Lung (tissue), 12 donors: ENCODE measurements around the gene MSRB2. TPM values are rescaled to one million over a fixed set of nuclear protein-coding genes. Genes with fewer than 3 reads are reported as not detected.
"Not testable (repeated sequence)": the region's sequence is repeated elsewhere in the genome, so short reads cannot be mapped to it uniquely, and the experiment has no call there.

Experiments
- ATAC-seq: fragments of 200-7000 bp; cut with Tn5 transposase; one replicate; pipeline ENCODE4 v1.9.1; 2020; ENCODE audit warnings: moderate number of reproducible peaks; ENCODE audit not compliant: insufficient read depth, low FRiP score
- DNase-seq, 3 donors: peaks; one replicate each; pipeline ENCODE4 v3.0.0-alpha.2; 2013 to 2017
- H3K27ac ChIP-seq, 2 donors: one replicate each; pipeline ENCODE4 v1.5.1; 2013; ENCODE audit warnings: mild to moderate bottlenecking in 2 of 2, moderate library complexity in 2 of 2, control low read depth in 1 of 2, inconsistent platforms in 1 of 2, low read depth in 1 of 2, low read length in 1 of 2
- H3K27me3 ChIP-seq, 3 donors: one replicate each; pipeline ENCODE4 v1.5.1; 2013; ENCODE audit warnings: low read length in 2 of 3; ENCODE audit not compliant: control insufficient read depth in 3 of 3, insufficient read depth in 3 of 3
- H3K36me3 ChIP-seq, 4 donors: one replicate each; pipeline ENCODE4 v1.5.1; 2013; ENCODE audit warnings: low read length in 4 of 4, mild to moderate bottlenecking in 1 of 4, moderate library complexity in 1 of 4; ENCODE audit not compliant: control insufficient read depth in 4 of 4, insufficient read depth in 4 of 4
- H3K4me1 ChIP-seq, 5 donors: one replicate each; pipeline ENCODE4 v1.5.1; 2013; ENCODE audit warnings: low read length in 5 of 5, mild to moderate bottlenecking in 2 of 5, moderate library complexity in 1 of 5; ENCODE audit not compliant: control insufficient read depth in 5 of 5, insufficient read depth in 5 of 5
- H3K4me3 ChIP-seq: one replicate; pipeline ENCODE4 v1.5.1; 2013; ENCODE audit warnings: mild to moderate bottlenecking, control low read depth, moderate library complexity
- H3K9ac ChIP-seq, 2 donors: one replicate each; pipeline ENCODE4 v1.5.1; 2013; ENCODE audit warnings: low read length in 2 of 2, control low read depth in 1 of 2; ENCODE audit not compliant: insufficient read depth in 1 of 2
- H3K9me3 ChIP-seq, 4 donors: one replicate each; pipeline ENCODE4 v1.5.1; 2013; ENCODE audit warnings: low read length in 3 of 4, mild to moderate bottlenecking in 1 of 4, moderate library complexity in 1 of 4; ENCODE audit not compliant: control insufficient read depth in 4 of 4, insufficient read depth in 3 of 4
- CTCF ChIP-seq: IDR thresholded peaks from 2 replicates; pipeline ENCODE4 v1.5.1; 2012; ENCODE audit warnings: mild to moderate bottlenecking; ENCODE audit errors: control extremely low read depth, extremely low read depth
- WGBS, 2 donors: extraction: QIAGEN DNeasy Blood & Tissue Kit; methylation state at CpG; one replicate each; pipeline ENCODE4 v1.1.7; 2013; 5-methylcytosine and 5-hydroxymethylcytosine counted together
- polyA plus RNA-seq, 2 donors: library from polyadenylated mRNA; stranded (reverse); fragments of 200-250 nt; gene quantifications; one replicate each; pipeline ENCODE4 v1.2.1, GENCODE V29; 2013
- total RNA-seq, 2 donors: library from RNA; depleted of rRNA in 1 of 2; stranded (reverse); fragments of >200 nt in 1 of 2; gene quantifications; one replicate each; pipeline ENCODE4 v1.2.1, GENCODE V29; 2014 to 2021
- donor health status: control.
- donor health status: control.
- donor health status: Bipolar disorder and iron deficiency.
- donor health status: healthy.
- donor health status: DM: yes; HTN: yes; CAD: no.

The MSRB2 gene
- total and polyA plus RNA-seq, 4 donors, result 15.6 to 27.1 (median 20.5) TPM

- no peak for TF ChIP-seq CTCF
- peak in 1 of 3 donors; percentile 20 for DNase-seq
- H3K4me3 ChIP-seq, result no peak overlapping the region
- H3K27ac ChIP-seq, result no peak overlapping the region
- no peaks in the 10 kb centered on the region for H3K9me3 ChIP-seq
- H3K9ac ChIP-seq, result no peak overlapping the region
- H3K27me3 ChIP-seq, result no peaks in the 10 kb centered on the region
- no peak for ATAC-seq
- H3K4me1 ChIP-seq, result no peaks in the 10 kb centered on the region
- WGBS, 2 donors, result 73 to 80% methylated on average over 3 of the region's 3 CpGs
- H3K36me3 ChIP-seq, result no peaks in the 10 kb centered on the region
Measured at GRCh38 chr10:23070913-23071218, 24.5 kb upstream of the MSRB2 start.

- not testable (repeated sequence) for H3K27ac ChIP-seq, ATAC-seq, H3K4me3 ChIP-seq, H3K36me3 ChIP-seq, H3K9me3 ChIP-seq, H3K9ac ChIP-seq, H3K27me3 ChIP-seq, H3K4me1 ChIP-seq
- DNase-seq, result peak in 2 of 3 donors; percentile 36 to 56
- 41 to 61% methylated on average over 3 of the region's 3 CpGs for WGBS, 2 donors
Measured at GRCh38 chr10:23072593-23072992, 22.8 kb upstream of the MSRB2 start.

GRCh38 chr10:23073527-23073926 lies 21.9 kb upstream of the MSRB2 start:
- H3K36me3 ChIP-seq, result no peaks in the 10 kb centered on the region
- ATAC-seq (no peak), DNase-seq (no peak)
- no peak overlapping the region for H3K27ac ChIP-seq
- no peak overlapping the region for H3K4me3 ChIP-seq
- TF ChIP-seq CTCF, result no peak
- no peak overlapping the region for H3K9ac ChIP-seq
- H3K4me1 ChIP-seq, result no peaks in the 10 kb centered on the region
- H3K9me3 ChIP-seq, result no peaks in the 10 kb centered on the region
- no peaks in the 10 kb centered on the region for H3K27me3 ChIP-seq
- WGBS, 2 donors, result 84 to 86% methylated on average over 3 of the region's 3 CpGs

GRCh38 chr10:23075672-23076071 lies 19.7 kb upstream of the MSRB2 start:
- no peaks in the 10 kb centered on the region for H3K36me3 ChIP-seq
- H3K9me3 ChIP-seq, result no peaks in the 10 kb centered on the region
- 85 to 87% methylated on average over 3 of the region's 3 CpGs for WGBS, 2 donors
- H3K4me3 ChIP-seq, result no peak overlapping the region
- no peak overlapping the region for H3K27ac ChIP-seq
- H3K9ac ChIP-seq, result no peak overlapping the region
- ATAC-seq (no peak), DNase-seq (no peak)
- no peak for TF ChIP-seq CTCF
- H3K4me1 ChIP-seq, result peaks cover 0 to under 1% (median 0%) of the 10 kb centered on the region in 5 donors
- no peaks in the 10 kb centered on the region for H3K27me3 ChIP-seq
